SK-N-SH treated with all-trans-retinoic acid at 6 μM for 48 hours (cell line): ENCODE measurements around the gene GP1BA.

ENCODE experiments used
- ATAC-seq: fragments of 200-7000 bp; cut with Tn5 transposase; 3 replicates; pipeline ENCODE4 v1.9.1; 2020; ENCODE audit warnings: mild to moderate bottlenecking, moderate library complexity
- ARNTL ChIP-seq: fragments of 450-650 bp; formaldehyde crosslinking; IDR thresholded peaks from 2 replicates; pipeline ENCODE4 v1.5.0; 2020; ENCODE audit warnings: low read depth, mild to moderate bottlenecking, moderate library complexity, borderline replicate concordance
- BACH2 ChIP-seq: fragments of 250-450 bp; sonication (Bioruptor Pico); IDR thresholded peaks from 2 replicates; pipeline ENCODE4 v1.9.0; 2021; ENCODE audit warnings: mild to moderate bottlenecking, borderline replicate concordance
- CREB5 ChIP-seq: fragments of 250-450 bp; sonication (Bioruptor Pico); IDR thresholded peaks from 2 replicates; pipeline ENCODE4 v1.5.1; 2020; ENCODE audit warnings: low read depth, mild to moderate bottlenecking, moderate library complexity
- CSDC2 ChIP-seq: fragments of 250-450 bp; sonication (Bioruptor Pico); IDR thresholded peaks from 2 replicates; pipeline ENCODE4 v1.5.0; 2020; ENCODE audit warnings: mild to moderate bottlenecking, moderate library complexity
- CSRNP3 ChIP-seq: fragments of 250-450 bp; sonication (Bioruptor Pico); IDR thresholded peaks from 2 replicates; pipeline ENCODE4 v1.5.1; 2021; ENCODE audit warnings: mild to moderate bottlenecking, moderate library complexity
- ESRRG ChIP-seq: fragments of 250-450 bp; sonication (Bioruptor Pico); IDR thresholded peaks from 2 replicates; pipeline ENCODE4 v1.6.1; 2021; ENCODE audit warnings: mild to moderate bottlenecking
- GLIS3 ChIP-seq: fragments of 250-450 bp; sonication (Bioruptor Pico); IDR thresholded peaks from 2 replicates; pipeline ENCODE4 v1.5.0; 2020; ENCODE audit warnings: mild to moderate bottlenecking, moderate library complexity
- ISL1 ChIP-seq: fragments of 250-450 bp; sonication (Bioruptor Pico); IDR thresholded peaks from 2 replicates; pipeline ENCODE4 v2.1.2; 2022; ENCODE audit warnings: mild to moderate bottlenecking, moderate library complexity
- OSR1 ChIP-seq: fragments of 250-450 bp; sonication (Bioruptor Pico); IDR thresholded peaks from 2 replicates; pipeline ENCODE4 v1.8.0; 2022; ENCODE audit warnings: moderate library complexity, mild to moderate bottlenecking, inconsistent platforms
- PPARA ChIP-seq: fragments of 250-450 bp; sonication (Bioruptor Pico); IDR thresholded peaks from 2 replicates; pipeline ENCODE4 v1.5.0; 2020; ENCODE audit warnings: mild to moderate bottlenecking, borderline replicate concordance
- RARB ChIP-seq: fragments of 250-450 bp; sonication (Bioruptor Pico); IDR thresholded peaks from 2 replicates; pipeline ENCODE4 v1.8.0; 2021; ENCODE audit warnings: mild to moderate bottlenecking, moderate library complexity
- SNAI2 ChIP-seq: fragments of 250-450 bp; sonication (Bioruptor Pico); IDR thresholded peaks from 2 replicates; pipeline ENCODE4 v1.5.0; 2020; ENCODE audit warnings: mild to moderate bottlenecking, moderate library complexity
- TCF4 ChIP-seq: fragments of 250-450 bp; sonication (Bioruptor Pico); IDR thresholded peaks from 2 replicates; pipeline ENCODE4 v1.8.0; 2021; ENCODE audit warnings: mild to moderate bottlenecking, moderate library complexity, borderline replicate concordance
- TOX ChIP-seq: fragments of 250-450 bp; sonication (Bioruptor Pico); IDR thresholded peaks from 2 replicates; pipeline ENCODE4 v1.8.0; 2021; ENCODE audit warnings: mild to moderate bottlenecking, moderate library complexity, borderline replicate concordance
- ZC3H10 ChIP-seq: fragments of 250-450 bp; sonication (Bioruptor Pico); IDR thresholded peaks from 2 replicates; pipeline ENCODE4 v1.5.1; 2021; ENCODE audit warnings: mild to moderate bottlenecking, moderate library complexity
- ZFP3 ChIP-seq: fragments of 250-450 bp; sonication (Bioruptor Pico); IDR thresholded peaks from 2 replicates; pipeline ENCODE4 v1.5.0; 2020; ENCODE audit warnings: mild to moderate bottlenecking, moderate library complexity
- ZFP30 ChIP-seq: fragments of 450-650 bp; formaldehyde crosslinking; IDR thresholded peaks from 2 replicates; pipeline ENCODE4 v1.5.0; 2022; ENCODE audit warnings: mild to moderate bottlenecking, moderate library complexity
- ZNF565 ChIP-seq: fragments of 450-650 bp; formaldehyde crosslinking; conservative IDR thresholded peaks from 2 replicates; pipeline ENCODE4 v1.5.0; 2020; ENCODE audit warnings: low read depth, mild to moderate bottlenecking, moderate library complexity
- ZNF8 ChIP-seq: fragments of 450-650 bp; formaldehyde crosslinking; IDR thresholded peaks from 2 replicates; pipeline ENCODE4 v1.5.0; 2020; ENCODE audit warnings: mild to moderate bottlenecking, moderate library complexity
- TF ChIP-seq, protein P1 (sequence below): fragments of 250-450 bp; sonication (Bioruptor Pico); IDR thresholded peaks from 2 replicates; pipeline ENCODE4 v1.8.0; 2020; ENCODE audit warnings: mild to moderate bottlenecking, moderate library complexity, borderline replicate concordance
- TF ChIP-seq, protein P2 (sequence below): fragments of 250-450 bp; sonication (Bioruptor Pico); IDR thresholded peaks from 2 replicates; pipeline ENCODE4 v1.8.0; 2021; ENCODE audit warnings: low read depth, mild to moderate bottlenecking, moderate library complexity, borderline replicate concordance
- TF ChIP-seq, protein P3 (sequence below): fragments of 250-450 bp; sonication (Bioruptor Pico); IDR thresholded peaks from 2 replicates; pipeline ENCODE4 v1.5.0; 2020; ENCODE audit warnings: mild to moderate bottlenecking, moderate library complexity

The GP1BA gene

GRCh38 chr17:4933646-4934045, 1.6 kb downstream of the GP1BA start:
- ATAC-seq, result no peak; the same call in 1 of the 3 replicates
- no peak for TF ChIP-seq CSDC2
- TF ChIP-seq, protein P1, sequence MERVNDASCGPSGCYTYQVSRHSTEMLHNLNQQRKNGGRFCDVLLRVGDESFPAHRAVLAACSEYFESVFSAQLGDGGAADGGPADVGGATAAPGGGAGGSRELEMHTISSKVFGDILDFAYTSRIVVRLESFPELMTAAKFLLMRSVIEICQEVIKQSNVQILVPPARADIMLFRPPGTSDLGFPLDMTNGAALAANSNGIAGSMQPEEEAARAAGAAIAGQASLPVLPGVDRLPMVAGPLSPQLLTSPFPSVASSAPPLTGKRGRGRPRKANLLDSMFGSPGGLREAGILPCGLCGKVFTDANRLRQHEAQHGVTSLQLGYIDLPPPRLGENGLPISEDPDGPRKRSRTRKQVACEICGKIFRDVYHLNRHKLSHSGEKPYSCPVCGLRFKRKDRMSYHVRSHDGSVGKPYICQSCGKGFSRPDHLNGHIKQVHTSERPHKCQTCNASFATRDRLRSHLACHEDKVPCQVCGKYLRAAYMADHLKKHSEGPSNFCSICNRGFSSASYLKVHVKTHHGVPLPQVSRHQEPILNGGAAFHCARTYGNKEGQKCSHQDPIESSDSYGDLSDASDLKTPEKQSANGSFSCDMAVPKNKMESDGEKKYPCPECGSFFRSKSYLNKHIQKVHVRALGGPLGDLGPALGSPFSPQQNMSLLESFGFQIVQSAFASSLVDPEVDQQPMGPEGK, result no peak
- no peak for TF ChIP-seq TOX
- no peak for TF ChIP-seq PPARA
- TF ChIP-seq ZFP30, result no peak
- no peak for TF ChIP-seq ESRRG (CRISPR knock-in tag)
- no peak for TF ChIP-seq ZFP3 (CRISPR knock-in tag)
- no peak for TF ChIP-seq ISL1
- no peak for TF ChIP-seq ARNTL (CRISPR knock-in tag)
- TF ChIP-seq ZNF565 (CRISPR knock-in tag), result no peak
- no peak for TF ChIP-seq GLIS3 (CRISPR knock-in tag)
- TF ChIP-seq CREB5 (CRISPR knock-in tag), result no peak

DNA sequence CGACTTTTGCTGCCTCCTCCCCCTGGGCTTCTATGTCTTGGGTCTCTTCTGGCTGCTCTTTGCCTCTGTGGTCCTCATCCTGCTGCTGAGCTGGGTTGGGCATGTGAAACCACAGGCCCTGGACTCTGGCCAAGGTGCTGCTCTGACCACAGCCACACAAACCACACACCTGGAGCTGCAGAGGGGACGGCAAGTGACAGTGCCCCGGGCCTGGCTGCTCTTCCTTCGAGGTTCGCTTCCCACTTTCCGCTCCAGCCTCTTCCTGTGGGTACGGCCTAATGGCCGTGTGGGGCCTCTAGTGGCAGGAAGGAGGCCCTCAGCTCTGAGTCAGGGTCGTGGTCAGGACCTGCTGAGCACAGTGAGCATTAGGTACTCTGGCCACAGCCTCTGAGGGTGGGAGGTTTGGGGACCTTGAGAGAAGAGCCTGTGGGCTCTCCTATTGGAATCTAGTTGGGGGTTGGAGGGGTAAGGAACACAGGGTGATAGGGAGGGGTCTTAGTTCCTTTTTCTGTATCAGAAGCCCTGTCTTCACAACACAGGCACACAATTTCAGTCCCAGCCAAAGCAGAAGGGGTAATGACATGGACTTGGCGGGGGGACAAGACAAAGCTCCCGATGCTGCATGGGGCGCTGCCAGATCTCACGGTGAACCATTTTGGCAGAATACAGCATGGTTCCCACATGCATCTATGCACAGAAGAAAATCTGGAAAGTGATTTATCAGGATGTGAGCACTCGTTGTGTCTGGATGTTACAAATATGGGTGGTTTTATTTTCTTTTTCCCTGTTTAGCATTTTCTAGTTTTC, 2.3 kb downstream of the GP1BA start:
- ATAC-seq, result peak; percentile 79
- no peak for TF ChIP-seq CSDC2
- TF ChIP-seq ZNF565 (CRISPR knock-in tag), result no peak
- TF ChIP-seq SNAI2, result no peak
- TF ChIP-seq BACH2, result no peak
- TF ChIP-seq RARB (CRISPR knock-in tag), result no peak

GRCh38 chr17:4935650-4936049, 3.6 kb downstream of the GP1BA start:
- TF ChIP-seq, protein P2, sequence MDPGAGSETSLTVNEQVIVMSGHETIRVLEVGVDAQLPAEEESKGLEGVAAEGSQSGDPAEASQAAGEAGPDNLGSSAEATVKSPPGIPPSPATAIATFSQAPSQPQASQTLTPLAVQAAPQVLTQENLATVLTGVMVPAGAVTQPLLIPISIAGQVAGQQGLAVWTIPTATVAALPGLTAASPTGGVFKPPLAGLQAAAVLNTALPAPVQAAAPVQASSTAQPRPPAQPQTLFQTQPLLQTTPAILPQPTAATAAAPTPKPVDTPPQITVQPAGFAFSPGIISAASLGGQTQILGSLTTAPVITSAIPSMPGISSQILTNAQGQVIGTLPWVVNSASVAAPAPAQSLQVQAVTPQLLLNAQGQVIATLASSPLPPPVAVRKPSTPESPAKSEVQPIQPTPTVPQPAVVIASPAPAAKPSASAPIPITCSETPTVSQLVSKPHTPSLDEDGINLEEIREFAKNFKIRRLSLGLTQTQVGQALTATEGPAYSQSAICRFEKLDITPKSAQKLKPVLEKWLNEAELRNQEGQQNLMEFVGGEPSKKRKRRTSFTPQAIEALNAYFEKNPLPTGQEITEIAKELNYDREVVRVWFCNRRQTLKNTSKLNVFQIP (CRISPR knock-in tag), result no peak
- TF ChIP-seq BACH2 (no peak), ZNF8 (CRISPR knock-in tag) (no peak), ZC3H10 (CRISPR knock-in tag) (no peak), ARNTL (CRISPR knock-in tag) (no peak), CSRNP3 (no peak), ISL1 (no peak), PPARA (no peak), TOX (no peak), TCF4 (no peak), CSDC2 (no peak), OSR1 (no peak), ZNF565 (CRISPR knock-in tag) (no peak), SNAI2 (no peak)
- TF ChIP-seq, protein P1, result no peak
- TF ChIP-seq, protein P3, sequence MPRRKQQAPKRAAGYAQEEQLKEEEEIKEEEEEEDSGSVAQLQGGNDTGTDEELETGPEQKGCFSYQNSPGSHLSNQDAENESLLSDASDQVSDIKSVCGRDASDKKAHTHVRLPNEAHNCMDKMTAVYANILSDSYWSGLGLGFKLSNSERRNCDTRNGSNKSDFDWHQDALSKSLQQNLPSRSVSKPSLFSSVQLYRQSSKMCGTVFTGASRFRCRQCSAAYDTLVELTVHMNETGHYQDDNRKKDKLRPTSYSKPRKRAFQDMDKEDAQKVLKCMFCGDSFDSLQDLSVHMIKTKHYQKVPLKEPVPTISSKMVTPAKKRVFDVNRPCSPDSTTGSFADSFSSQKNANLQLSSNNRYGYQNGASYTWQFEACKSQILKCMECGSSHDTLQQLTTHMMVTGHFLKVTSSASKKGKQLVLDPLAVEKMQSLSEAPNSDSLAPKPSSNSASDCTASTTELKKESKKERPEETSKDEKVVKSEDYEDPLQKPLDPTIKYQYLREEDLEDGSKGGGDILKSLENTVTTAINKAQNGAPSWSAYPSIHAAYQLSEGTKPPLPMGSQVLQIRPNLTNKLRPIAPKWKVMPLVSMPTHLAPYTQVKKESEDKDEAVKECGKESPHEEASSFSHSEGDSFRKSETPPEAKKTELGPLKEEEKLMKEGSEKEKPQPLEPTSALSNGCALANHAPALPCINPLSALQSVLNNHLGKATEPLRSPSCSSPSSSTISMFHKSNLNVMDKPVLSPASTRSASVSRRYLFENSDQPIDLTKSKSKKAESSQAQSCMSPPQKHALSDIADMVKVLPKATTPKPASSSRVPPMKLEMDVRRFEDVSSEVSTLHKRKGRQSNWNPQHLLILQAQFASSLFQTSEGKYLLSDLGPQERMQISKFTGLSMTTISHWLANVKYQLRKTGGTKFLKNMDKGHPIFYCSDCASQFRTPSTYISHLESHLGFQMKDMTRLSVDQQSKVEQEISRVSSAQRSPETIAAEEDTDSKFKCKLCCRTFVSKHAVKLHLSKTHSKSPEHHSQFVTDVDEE, result no peak
- TF ChIP-seq, all 23 proteins: peak for 0
- ATAC-seq, result no peak
